Brain microvascular endothelial cell (primary cell): ENCODE results near the gene GLIPR2.

Source experiments
- DNase-seq: peaks from one replicate; pipeline ENCODE4 v3.0.0-alpha.2; 2020
- H3K27ac ChIP-seq: fragments of 250-450 bp; sonication (Bioruptor Pico); 2 replicates; pipeline ENCODE4 v1.5.1; 2020; ENCODE audit warnings: mild to moderate bottlenecking, moderate library complexity
- H3K27me3 ChIP-seq: fragments of 250-450 bp; sonication (Bioruptor Pico); replicated peaks from 2 replicates; pipeline ENCODE4 v1.5.1; 2020; ENCODE audit warnings: mild to moderate bottlenecking
- H3K36me3 ChIP-seq: fragments of 250-450 bp; sonication (Bioruptor Pico); replicated peaks from 2 replicates; pipeline ENCODE4 v1.5.1; 2020; ENCODE audit warnings: mild to moderate bottlenecking
- H3K4me3 ChIP-seq: 2 replicates; pipeline ENCODE4 v1.5.1; 2011; ENCODE audit warnings: low read depth, mild to moderate bottlenecking, control low read depth, low read length, moderate library complexity
- in situ Hi-C: cut with HindIII; loops from 2 replicates; pipeline ENCODE4 v1.10.0; 2017; ENCODE audit warnings: low sequenced_read_pairs, low pct_ligation_motif_present
- TF ChIP-seq, protein P1 (sequence below): IDR thresholded peaks from 2 replicates; pipeline ENCODE4 v1.5.1; 2011; ENCODE audit warnings: low read depth, mild to moderate bottlenecking, moderate library complexity, low read length, control low read depth, inconsistent platforms; ENCODE audit errors: missing control alignments

Gene GLIPR2

DNA sequence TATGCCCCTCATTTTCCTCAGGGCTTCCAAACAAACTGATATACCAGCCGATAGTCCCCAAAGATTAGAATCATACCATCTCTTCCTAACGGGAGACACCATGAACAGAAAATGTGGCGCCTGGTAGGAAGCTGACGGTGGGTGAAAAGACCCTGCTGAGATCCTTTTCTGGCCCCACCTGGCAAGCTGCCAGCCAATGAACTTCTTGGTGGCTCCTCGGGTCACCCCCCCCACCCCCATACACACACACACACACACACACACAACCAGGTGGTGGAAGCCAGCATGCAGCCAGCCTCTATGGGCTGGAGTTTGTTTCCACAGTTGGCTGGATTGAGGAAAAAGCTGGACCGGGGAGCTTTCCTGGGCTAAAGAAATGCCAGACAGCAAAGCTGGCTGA is 27.8 kb downstream of the GLIPR2 start:
- H3K27me3 ChIP-seq = no peaks in the 10 kb centered on the region
- in situ Hi-C loops = no loop called here
- no peak for DNase-seq
- H3K4me3 ChIP-seq = no peak overlapping the region
- TF ChIP-seq, protein P1, sequence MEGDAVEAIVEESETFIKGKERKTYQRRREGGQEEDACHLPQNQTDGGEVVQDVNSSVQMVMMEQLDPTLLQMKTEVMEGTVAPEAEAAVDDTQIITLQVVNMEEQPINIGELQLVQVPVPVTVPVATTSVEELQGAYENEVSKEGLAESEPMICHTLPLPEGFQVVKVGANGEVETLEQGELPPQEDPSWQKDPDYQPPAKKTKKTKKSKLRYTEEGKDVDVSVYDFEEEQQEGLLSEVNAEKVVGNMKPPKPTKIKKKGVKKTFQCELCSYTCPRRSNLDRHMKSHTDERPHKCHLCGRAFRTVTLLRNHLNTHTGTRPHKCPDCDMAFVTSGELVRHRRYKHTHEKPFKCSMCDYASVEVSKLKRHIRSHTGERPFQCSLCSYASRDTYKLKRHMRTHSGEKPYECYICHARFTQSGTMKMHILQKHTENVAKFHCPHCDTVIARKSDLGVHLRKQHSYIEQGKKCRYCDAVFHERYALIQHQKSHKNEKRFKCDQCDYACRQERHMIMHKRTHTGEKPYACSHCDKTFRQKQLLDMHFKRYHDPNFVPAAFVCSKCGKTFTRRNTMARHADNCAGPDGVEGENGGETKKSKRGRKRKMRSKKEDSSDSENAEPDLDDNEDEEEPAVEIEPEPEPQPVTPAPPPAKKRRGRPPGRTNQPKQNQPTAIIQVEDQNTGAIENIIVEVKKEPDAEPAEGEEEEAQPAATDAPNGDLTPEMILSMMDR = no peak
- no peaks in the 10 kb centered on the region for H3K36me3 ChIP-seq
- H3K27ac ChIP-seq = no peak overlapping the region

DNA sequence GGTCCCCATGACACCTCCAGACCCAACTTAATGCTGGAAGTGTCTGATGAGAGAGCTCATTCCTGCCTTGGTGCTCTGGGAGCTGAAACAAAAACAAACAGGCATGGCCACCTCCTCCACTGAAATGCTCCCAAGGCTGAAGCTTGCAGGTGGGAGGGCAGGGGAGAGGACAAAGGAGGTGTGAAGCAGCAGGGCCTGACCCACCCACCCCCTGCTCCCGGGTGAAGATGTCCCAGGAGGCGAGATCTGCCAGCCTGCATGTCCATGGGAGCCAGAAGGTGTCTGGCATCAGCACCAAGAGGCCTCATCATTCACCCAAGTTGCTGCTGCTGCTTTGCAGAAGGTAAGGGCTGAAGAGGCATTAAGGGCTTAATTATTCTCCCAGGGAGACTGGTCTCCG is 28.5 kb downstream of the GLIPR2 start:
- Histone ChIP-seq H3K27ac (no peak overlapping the region), H3K36me3 (no peaks in the 10 kb centered on the region), H3K4me3 (no peak overlapping the region), H3K27me3 (no peaks in the 10 kb centered on the region)
- TF ChIP-seq, protein P1 = no peak
- in situ Hi-C loops = no loop called here
- no peak for DNase-seq

DNA sequence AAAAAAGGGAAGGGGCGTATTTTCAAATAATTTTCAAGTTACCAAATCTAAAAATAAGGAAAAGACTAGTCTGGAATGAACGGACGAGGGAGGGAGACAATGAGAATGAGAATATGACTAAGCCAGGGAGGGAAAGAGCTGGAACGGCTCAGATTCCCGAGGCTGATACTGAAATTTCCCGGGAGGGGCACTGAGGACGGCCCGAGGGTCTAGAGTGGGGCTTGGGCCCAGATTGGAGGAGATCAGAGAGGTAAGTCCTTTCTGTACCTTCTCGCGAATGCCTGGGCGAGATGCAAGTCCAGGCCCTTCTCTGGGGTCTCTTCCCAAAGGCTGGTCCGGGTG is 29.3 kb downstream of the GLIPR2 start:
- in situ Hi-C loops = no loop called here

DNA sequence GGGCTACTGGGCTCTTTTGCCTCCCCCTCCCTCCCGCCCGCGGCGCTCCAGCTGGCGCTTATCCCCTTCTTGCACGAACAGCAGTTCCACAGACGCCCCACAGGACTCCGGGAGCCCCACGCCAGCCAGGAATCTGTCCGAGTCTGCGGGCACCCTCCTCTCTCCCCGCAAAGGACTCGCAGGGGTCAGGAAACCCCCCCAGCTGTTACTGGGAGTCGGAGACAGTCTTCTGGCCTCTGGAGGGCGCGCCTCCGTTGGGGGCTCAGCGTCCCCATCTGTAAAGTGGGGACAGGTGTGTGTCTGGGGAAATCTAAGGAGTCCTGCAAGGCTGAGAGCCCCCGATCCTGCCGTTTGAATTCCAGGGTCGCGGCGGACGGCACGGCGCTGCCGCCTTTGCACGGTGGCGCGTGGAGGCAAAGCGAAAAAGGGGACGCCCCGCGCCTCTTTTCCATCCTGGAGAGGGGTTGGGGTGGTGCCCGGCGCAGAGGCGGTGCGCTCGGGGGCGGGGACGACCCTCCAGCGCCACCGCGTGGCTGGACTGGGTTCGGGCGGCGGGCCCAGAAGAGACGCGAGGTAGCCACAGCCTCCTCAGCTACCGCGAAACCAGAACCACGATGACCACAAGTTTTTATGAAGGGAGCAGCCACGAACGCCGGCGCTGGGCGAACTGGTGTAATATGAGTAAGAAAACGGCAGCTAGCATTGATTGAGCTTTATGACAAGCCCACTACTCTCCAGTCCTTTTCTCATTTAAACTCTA is 29.8 kb downstream of the GLIPR2 start:
- Histone ChIP-seq H3K4me3 (peak overlapping the region; percentile 53), H3K27me3 (no peaks in the 10 kb centered on the region), H3K36me3 (no peaks in the 10 kb centered on the region), H3K27ac (peak overlapping the region; percentile 28)
- DNase-seq = peak; percentile 76
- TF ChIP-seq, protein P1 = peak; percentile 69
- in situ Hi-C loops = no loop called here

More for the DNA sequence above, 29.3 kb downstream of the GLIPR2 start:
- no peak overlapping the region for H3K27ac ChIP-seq
- DNase-seq = no peak
- TF ChIP-seq, protein P1 = no peak
- H3K36me3 ChIP-seq = no peaks in the 10 kb centered on the region
- H3K4me3 ChIP-seq = peak overlapping the region; percentile 53
- H3K27me3 ChIP-seq = no peaks in the 10 kb centered on the region

DNA sequence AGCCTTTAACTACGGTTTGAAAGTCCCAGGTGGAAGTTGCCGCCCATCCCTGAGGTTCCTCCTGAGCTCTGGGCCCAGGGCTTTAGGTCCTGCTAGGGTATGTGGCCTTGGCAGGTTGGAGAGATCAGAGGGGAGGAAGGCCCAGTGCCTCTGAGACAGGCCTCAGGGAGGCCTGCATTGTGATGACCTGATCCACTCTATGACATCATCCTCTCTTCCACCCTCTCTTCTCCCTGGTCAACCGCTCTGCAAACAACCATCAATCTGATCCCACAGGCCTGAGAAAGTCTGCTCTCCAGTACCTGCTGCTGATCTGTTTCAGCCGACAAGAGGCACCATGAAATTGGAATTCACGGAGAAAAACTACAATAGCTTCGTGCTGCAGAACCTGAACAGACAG is 32.6 kb downstream of the GLIPR2 start, which contains the start of gene CCIN:
Gene CCIN (plus strand): TSS at position 223 of the 400 bp plus-strand sequence. CDS start 115 bp downstream, at position 338.
- TF ChIP-seq, protein P1 = no peak
- no peak within 1 kb of the TSS for H3K27ac ChIP-seq
- in situ Hi-C loops = no loop called here
- no peak for DNase-seq
- H3K4me3 ChIP-seq = no peak within 1 kb of the TSS
- H3K27me3 ChIP-seq = no peaks in the 10 kb centered on the region
- no peaks in the 10 kb centered on the region for H3K36me3 ChIP-seq

DNA sequence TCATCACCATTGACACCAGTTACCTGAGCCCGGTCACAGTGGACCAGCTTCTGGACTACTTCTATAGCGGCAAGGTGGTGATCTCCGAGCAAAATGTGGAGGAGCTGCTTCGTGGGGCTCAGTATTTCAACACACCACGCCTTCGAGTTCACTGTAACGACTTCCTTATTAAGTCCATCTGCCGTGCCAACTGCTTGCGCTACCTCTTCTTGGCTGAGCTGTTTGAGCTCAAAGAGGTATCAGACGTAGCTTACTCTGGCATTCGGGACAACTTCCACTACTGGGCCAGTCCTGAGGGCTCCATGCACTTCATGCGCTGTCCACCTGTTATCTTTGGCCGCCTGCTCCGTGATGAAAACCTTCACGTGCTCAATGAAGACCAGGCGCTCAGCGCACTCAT is 33.2 kb downstream of the GLIPR2 start:
- DNase-seq = no peak
- H3K27ac ChIP-seq = no peak overlapping the region
- no peaks in the 10 kb centered on the region for H3K36me3 ChIP-seq
- no peaks in the 10 kb centered on the region for H3K27me3 ChIP-seq
- in situ Hi-C loops = no loop called here
- H3K4me3 ChIP-seq = no peak overlapping the region
- TF ChIP-seq, protein P1 = no peak
